ENCODE measurements around the gene KRTAP5-5.

- TF ChIP-seq CTCF (IDR thresholded peaks at IDR 0.05; ENCODE audit: low read length) (no peak), EZH2 (IDR thresholded peaks at IDR 0.05; ENCODE audit: borderline replicate concordance, low read length) (no peak)
These were observed 30.7 kb downstream of the KRTAP5-5 start for GRCh38 chr11:1660111-1660867.

All from OCI-LY1 (cell line).